ENCODE results near the gene GPR158. TPM values are rescaled to one million over a fixed set of nuclear protein-coding genes. Genes with fewer than 3 reads are reported as not detected.

Gene GPR158
- total RNA-seq, 1 experiment from 2014 or later = 2.9 TPM

GRCh38 chr10:25493122-25493893, 318.5 kb downstream of the GPR158 start:
- ATAC-seq (peak; percentile 94), DNase-seq (ENCODE audit: low read depth, low spot score) (peak; percentile 50)
- no peak for TF ChIP-seq ZFX (IDR thresholded peaks at IDR 0.05)
- TF ChIP-seq FOSL1 (IDR thresholded peaks at IDR 0.05; ENCODE audit: low read depth) = peak; percentile 46
- no peak for TF ChIP-seq RAD21 (IDR thresholded peaks at IDR 0.05; ENCODE audit: low read depth)
- TF ChIP-seq, protein P1, sequence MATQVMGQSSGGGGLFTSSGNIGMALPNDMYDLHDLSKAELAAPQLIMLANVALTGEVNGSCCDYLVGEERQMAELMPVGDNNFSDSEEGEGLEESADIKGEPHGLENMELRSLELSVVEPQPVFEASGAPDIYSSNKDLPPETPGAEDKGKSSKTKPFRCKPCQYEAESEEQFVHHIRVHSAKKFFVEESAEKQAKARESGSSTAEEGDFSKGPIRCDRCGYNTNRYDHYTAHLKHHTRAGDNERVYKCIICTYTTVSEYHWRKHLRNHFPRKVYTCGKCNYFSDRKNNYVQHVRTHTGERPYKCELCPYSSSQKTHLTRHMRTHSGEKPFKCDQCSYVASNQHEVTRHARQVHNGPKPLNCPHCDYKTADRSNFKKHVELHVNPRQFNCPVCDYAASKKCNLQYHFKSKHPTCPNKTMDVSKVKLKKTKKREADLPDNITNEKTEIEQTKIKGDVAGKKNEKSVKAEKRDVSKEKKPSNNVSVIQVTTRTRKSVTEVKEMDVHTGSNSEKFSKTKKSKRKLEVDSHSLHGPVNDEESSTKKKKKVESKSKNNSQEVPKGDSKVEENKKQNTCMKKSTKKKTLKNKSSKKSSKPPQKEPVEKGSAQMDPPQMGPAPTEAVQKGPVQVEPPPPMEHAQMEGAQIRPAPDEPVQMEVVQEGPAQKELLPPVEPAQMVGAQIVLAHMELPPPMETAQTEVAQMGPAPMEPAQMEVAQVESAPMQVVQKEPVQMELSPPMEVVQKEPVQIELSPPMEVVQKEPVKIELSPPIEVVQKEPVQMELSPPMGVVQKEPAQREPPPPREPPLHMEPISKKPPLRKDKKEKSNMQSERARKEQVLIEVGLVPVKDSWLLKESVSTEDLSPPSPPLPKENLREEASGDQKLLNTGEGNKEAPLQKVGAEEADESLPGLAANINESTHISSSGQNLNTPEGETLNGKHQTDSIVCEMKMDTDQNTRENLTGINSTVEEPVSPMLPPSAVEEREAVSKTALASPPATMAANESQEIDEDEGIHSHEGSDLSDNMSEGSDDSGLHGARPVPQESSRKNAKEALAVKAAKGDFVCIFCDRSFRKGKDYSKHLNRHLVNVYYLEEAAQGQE (IDR thresholded peaks at IDR 0.05; ENCODE audit: low read depth) = no peak
- TF ChIP-seq JUND (IDR thresholded peaks at IDR 0.05) = peak; percentile 23; the same call in 1 of the 2 replicates
- Histone ChIP-seq H2AFZ (ENCODE audit: low read depth, low read length, poor library complexity, severe bottlenecking) (no peak overlapping the region), H3K27me3 (ENCODE audit: insufficient read depth, low read length) (no peaks in the 10 kb centered on the region), H3K36me3 (ENCODE audit: control insufficient read depth in 1 of 2, insufficient read depth in 2 of 2, low read length in 2 of 2) (no peaks in the 10 kb centered on the region; a peak in 1 of 4 replicates), H3K27ac (ENCODE audit: low read depth, low read length) (no peak overlapping the region; the same call in 1 of the 2 replicates), H3K4me2 (ENCODE audit: low read length) (peak overlapping the region; percentile 38; the same call in 1 of the 2 replicates), H3K4me3 (replicated peaks in 1 of 2; ENCODE audit: low read depth in 1 of 2, low read length in 2 of 2) (no peak overlapping the region), H3K9me2 (ENCODE audit: insufficient read depth) (no peaks in the 10 kb centered on the region), H3K9ac (ENCODE audit: low read length) (no peak overlapping the region), H3K9me3 (ENCODE audit: control insufficient read depth in 1 of 2, insufficient read depth in 1 of 2, low read depth in 1 of 2, low read length in 2 of 2) (no peaks in the 10 kb centered on the region), H3K79me2 (ENCODE audit: insufficient read depth, low read length) (no peaks in the 10 kb centered on the region), H4K20me1 (ENCODE audit: insufficient read depth) (no peaks in the 10 kb centered on the region), H3K4me1 (ENCODE audit: control insufficient read depth in 1 of 2, insufficient read depth in 2 of 2, low read length in 2 of 2) (peaks cover 6 to 12% of the 10 kb centered on the region in 2 experiments; a peak in 3 of 4 replicates)
- intact Hi-C loops (cut with micrococcal nuclease) = no loop called here
- ChIA-PET POLR2A (no interaction called here), RAD21 (ENCODE audit: low non-redundant PET in 1 of 2, low total read pairs in 2 of 2, uncharacterized antibody in 2 of 2, unreplicated experiment in 2 of 2) (no interaction called here), CTCF (no interaction called here)
- no TSS peak for BruUV-seq (replicated peaks)

- ATAC-seq = no peak
- CTCF ChIA-PET = no interaction called here
- RAD21 ChIA-PET (ENCODE audit: low non-redundant PET in 1 of 2, low total read pairs in 2 of 2, uncharacterized antibody in 2 of 2, unreplicated experiment in 2 of 2) = no interaction called here
- TF ChIP-seq ELF1 (IDR thresholded peaks at IDR 0.05; ENCODE audit: borderline replicate concordance, low read depth) (no peak), CTCF (IDR thresholded peaks at IDR 0.05 in 2 of 3, conservative IDR thresholded peaks at IDR 0.05 in 1 of 3; ENCODE audit: borderline replicate concordance in 1 of 3, insufficient read depth in 1 of 3, low read depth in 2 of 3, low read length in 2 of 3) (no peak), TCF7L2 (IDR thresholded peaks at IDR 0.05; ENCODE audit: borderline replicate concordance, extremely low read depth, insufficient read depth, insufficient read length) (no peak), EZH2 (IDR thresholded peaks at IDR 0.05) (no peak)
- TF ChIP-seq, protein P1 (IDR thresholded peaks at IDR 0.05; ENCODE audit: low read depth) = no peak
These were observed 322.4 kb downstream of the GPR158 start for GRCh38 chr10:25497246-25497645.

More at GRCh38 chr10:25497246-25497645, 322.4 kb downstream of the GPR158 start:
- peaks cover 6 to 12% of the 10 kb centered on the region in 2 experiments; a peak in 3 of 4 replicates for H3K4me1 ChIP-seq (ENCODE audit: control insufficient read depth in 1 of 2, insufficient read depth in 2 of 2, low read length in 2 of 2)
- POLR2A ChIA-PET = no interaction called here
- intact Hi-C loops (cut with micrococcal nuclease) = no loop called here
- H3K27ac ChIP-seq (ENCODE audit: low read depth, low read length) = no peak overlapping the region
- no peaks in the 10 kb centered on the region for H3K9me2 ChIP-seq (ENCODE audit: insufficient read depth)
- no peak overlapping the region for H3K4me3 ChIP-seq (replicated peaks in 1 of 2; ENCODE audit: low read depth in 1 of 2, low read length in 2 of 2)
- no TSS peak for BruUV-seq (replicated peaks)
- no peaks in the 10 kb centered on the region for H4K20me1 ChIP-seq (ENCODE audit: insufficient read depth)
- no peaks in the 10 kb centered on the region for H3K9me3 ChIP-seq (ENCODE audit: control insufficient read depth in 1 of 2, insufficient read depth in 1 of 2, low read depth in 1 of 2, low read length in 2 of 2)
- H3K4me2 ChIP-seq (ENCODE audit: low read length) = no peak overlapping the region
- H3K79me2 ChIP-seq (ENCODE audit: insufficient read depth, low read length) = no peaks in the 10 kb centered on the region
- DNase-seq (ENCODE audit: low read depth, low spot score) = no peak
- no peaks in the 10 kb centered on the region for H3K27me3 ChIP-seq (ENCODE audit: insufficient read depth, low read length)
- no peaks in the 10 kb centered on the region for H3K36me3 ChIP-seq (ENCODE audit: control insufficient read depth in 1 of 2, insufficient read depth in 2 of 2, low read length in 2 of 2)
- H2AFZ ChIP-seq (ENCODE audit: low read depth, low read length, poor library complexity, severe bottlenecking) = no peak overlapping the region
- H3K9ac ChIP-seq (ENCODE audit: low read length) = no peak overlapping the region
